Activated CD8-positive, alpha-beta memory T cell treated with anti-CD3 and anti-CD28 coated beads, Interleukin-2, amount 50 U/mL, for 24 hours (primary cell): ENCODE data around the gene NMNAT3.

Source experiments
- DNase-seq: peaks from one replicate; pipeline ENCODE4 v3.0.0-alpha.2; 2020; ENCODE audit errors: extremely low read depth

Gene NMNAT3

DNA sequence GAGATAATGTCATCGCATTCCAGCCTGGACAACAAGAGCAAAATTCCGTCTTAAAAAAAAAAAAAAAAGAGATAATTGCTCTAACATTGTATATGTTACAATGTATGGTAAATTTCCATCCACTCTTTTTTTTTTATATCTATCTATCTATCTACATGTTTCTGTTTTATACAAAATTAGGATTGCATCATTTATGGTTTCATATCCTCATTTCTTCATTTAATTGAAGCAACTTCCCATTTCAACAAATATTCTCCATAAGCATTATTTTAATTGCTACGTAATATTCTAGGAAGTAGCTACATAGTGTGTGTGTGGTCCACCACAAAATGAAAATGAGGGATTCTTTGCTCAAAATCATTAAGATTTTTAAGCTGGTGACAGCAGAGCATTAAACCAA, 156.6 kb downstream of the NMNAT3 start:
- no peak for DNase-seq

DNA sequence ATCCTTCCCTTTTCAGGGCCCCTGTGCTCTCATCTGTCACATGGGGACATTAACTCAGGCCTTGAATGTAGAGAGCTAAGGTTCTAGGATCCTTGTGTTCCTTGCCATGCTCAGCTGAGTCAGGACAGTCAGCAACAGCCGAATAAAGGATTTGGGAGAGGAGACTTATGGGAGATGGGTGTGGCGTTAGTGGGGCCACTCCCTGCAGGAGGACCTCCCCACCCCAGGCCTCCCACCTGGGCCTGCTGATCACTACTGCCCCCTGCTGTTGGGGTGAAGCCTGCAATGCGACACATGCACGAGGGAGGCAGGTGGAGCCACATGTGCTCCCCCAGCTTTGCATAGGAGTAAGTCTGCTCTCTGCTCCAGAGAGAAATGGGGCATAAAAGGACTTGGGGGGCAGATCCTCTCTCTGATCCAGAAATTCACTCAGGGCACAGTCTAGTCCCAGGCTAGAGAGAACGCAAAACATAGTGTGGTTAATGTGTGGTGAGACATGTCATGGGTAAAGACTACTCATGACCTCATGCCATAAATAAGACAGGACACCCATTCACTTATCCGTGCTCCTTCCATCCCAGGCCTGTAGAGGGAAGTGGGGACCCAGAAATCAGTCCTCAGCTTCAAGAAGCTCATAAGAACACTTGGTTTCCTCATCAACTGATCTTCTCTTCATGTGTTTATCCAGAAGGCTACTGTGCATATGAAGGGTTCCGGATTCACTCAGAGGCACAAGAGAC, 157.6 kb downstream of the NMNAT3 start:
- DNase-seq: no peak

DNA sequence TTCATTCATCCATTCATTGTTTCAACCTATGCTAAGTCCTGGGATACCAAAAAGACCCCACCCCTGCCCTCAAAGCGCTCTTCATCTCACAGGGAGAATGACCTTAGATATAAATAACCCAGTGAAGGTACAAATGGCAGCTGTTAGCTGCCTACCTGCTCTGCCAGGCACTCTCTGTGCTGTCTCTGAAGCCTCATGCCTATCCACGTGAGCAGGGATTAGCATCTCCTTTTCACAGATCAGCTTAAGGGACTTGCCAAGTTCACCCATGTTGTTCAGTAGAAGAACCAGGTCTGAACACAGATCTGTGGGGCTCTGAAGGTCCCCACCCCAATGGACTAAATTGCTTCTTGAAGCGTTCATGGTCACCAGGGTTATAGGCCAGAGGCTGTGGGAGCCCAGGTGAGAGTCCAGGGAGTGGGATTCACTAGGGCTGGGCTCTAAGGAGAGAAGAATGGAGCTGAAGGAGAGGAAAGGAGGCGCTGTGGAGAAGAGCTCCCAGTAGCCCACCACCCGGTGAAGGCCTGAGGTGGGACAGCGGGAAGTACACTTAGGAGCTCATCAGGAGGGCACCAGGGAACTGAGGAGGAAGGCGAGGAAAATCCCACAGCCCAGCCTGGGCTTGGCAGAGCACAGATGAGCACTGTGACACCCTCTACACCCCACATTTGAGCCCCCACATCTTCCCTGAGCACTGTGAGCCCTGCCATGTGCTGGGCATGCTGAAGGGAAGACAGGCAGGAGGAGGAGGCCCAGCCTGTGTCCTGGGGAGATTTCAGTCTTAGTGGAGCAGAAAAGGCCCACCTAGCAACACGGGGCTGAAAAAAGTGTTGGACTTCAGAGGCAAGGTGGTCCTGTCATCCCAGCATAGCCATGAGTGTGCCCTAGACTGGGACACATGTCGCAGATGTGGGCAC, 158.6 kb downstream of the NMNAT3 start:
- no peak for DNase-seq

DNA sequence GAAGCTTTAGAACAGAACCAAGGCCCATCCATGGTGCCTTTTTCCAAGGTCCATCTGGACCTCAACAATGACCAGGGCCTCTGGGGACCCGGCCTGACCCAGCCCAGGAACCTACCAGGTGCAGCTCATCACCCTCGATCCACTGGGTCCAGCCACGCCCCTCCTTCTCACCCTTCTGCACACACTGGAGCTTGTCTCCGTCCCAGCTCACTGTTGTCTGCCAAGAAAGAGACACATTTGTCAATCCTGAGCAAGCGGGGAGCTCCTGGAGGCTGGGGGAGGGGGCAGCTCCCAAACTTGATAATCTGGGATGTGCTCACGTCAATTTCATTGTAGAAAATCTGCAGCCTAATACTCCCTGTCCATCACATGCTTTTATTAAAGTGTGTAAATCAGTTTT, 159.5 kb downstream of the NMNAT3 start:
- DNase-seq: no peak

DNA sequence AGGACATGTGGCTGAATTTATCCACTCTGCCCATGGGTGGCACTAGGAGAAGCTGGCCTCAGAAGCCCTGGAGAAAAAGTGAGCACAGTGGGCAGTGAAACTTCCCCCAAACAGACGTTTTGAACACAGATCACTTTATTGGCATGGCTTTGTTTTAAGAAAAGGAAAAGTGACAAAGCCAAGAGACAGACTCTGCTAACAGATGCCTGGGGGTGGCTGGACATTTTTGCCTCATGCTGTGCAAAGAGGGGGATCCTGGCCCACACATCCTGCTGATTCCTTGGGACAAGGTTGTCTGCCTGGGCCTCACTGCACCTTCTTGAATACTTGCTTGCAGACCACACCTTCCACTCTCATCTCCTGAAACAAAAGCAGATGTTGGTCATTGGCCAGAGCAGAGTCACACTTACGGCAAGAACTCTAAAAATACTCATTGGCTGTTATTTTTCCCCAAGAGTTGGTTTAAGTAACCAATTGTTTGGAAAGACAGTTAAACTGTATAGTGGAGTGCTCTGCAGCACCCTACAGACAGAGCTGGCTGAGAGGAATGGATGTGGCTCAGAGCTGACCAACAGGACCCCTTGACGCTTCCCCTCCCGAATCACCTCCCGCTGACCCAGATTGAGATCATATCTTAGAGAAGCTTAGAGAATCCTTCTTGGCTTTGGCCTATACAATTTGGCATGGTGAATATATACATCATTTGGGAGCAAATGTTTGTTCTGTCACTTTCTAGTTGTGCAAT, 160.3 kb downstream of the NMNAT3 start:
- DNase-seq: no peak

DNA sequence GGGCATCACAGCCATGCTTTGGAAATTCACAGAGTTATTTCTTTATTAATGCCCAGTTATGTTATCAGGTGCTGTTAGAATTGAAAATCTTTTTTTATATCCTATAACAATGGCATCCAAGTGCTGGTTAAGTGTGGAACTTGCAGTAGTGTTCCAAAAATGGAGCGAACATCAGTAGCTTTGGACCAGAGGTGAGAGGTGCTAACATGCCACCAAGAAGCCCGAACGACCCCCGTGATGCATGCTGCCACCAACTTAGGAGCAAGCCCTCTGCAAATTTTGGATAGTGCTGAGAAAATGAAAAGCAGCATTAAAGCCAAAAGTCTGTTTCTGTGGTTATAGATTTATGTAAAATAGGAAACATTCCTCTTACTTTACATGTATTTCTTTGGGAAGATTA, 163.0 kb downstream of the NMNAT3 start:
- DNase-seq: no peak
